ENCODE data around the gene TPO. TPM values are rescaled to one million over a fixed set of nuclear protein-coding genes. Genes with fewer than 3 reads are reported as not detected.

TPO gene
- total RNA-seq, 1 experiment from 2014 or later, result not detected

- no peak for DNase-seq (ENCODE audit: low spot score)
- TF ChIP-seq ZBTB21 (CRISPR knock-in tag; IDR thresholded peaks at IDR 0.05; ENCODE audit: borderline replicate concordance) (no peak), CREM (CRISPR knock-in tag; IDR thresholded peaks at IDR 0.05) (no peak), HMGA2 (CRISPR knock-in tag; IDR thresholded peaks at IDR 0.05) (no peak), KAT7 (CRISPR knock-in tag; IDR thresholded peaks at IDR 0.05; ENCODE audit: borderline replicate concordance) (no peak), ETV6 (CRISPR knock-in tag; IDR thresholded peaks at IDR 0.05) (no peak)
- TF ChIP-seq, protein P1, sequence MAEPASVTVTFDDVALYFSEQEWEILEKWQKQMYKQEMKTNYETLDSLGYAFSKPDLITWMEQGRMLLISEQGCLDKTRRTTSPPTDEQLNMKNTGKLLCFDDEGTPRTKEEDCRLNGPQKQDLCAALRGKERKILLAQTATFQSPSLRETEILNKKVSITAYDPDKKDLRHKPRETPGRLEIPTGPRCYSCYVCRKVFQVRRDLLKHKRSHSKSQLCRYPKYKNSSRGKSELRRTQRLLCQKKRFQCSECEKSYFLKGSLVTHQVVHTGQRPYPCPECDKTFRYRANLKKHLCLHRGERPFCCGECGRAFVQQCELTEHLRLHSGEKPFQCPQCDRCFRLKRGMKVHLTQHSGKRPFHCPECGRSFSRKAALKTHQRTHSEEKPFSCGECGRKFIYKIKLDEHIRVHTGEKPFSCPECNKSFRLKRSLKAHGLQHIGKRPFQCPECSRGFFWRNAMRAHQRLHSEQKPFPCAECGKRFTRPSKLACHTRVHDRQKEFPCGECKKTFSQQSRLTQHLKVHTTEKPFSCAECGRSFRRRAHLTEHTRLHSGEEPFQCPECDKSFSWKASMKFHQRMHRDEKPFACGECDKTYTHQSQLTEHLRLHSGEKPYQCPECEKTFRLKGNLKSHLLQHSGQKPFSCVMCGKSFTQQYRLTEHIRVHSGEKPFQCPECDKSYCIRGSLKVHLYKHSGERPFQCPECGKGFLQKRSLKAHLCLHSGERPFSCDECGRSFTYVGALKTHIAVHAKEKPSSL (CRISPR knock-in tag; conservative IDR thresholded peaks at IDR 0.05), result no peak
Observed at GRCh38 chr2:1556286-1556685, 143.0 kb downstream of the TPO start.

GRCh38 chr2:1556776-1557466 lies 143.7 kb downstream of the TPO start:
- CTCF ChIA-PET, result interaction anchor here (1.1 kb wide), 1 partner anchor 10 kb away, joined by 4 read pairs; no protein-coding TSS in a partner anchor
- H3K9me3 Mint-ChIP-seq, result no peaks in the 10 kb centered on the region
- no peaks in the 10 kb centered on the region; the same call in 1 of the 2 replicates for H3K27me3 Mint-ChIP-seq (ENCODE audit: low read depth)
- no peak for DNase-seq (ENCODE audit: low spot score)
- POLR2A ChIA-PET, result no interaction called here
- H3K4me1 Mint-ChIP-seq, result peaks cover 13% of the 10 kb centered on the region
- H3K4me3 Mint-ChIP-seq, result no peak overlapping the region
- no peaks in the 10 kb centered on the region for H3K36me3 Mint-ChIP-seq
- no peak for ATAC-seq
- no peak overlapping the region for H3K27ac Mint-ChIP-seq
- no peak for TF ChIP-seq ELF4 (CRISPR knock-in tag; IDR thresholded peaks at IDR 0.05; ENCODE audit: low read depth)

More at GRCh38 chr2:1556286-1556685, 143.0 kb downstream of the TPO start:
- CTCF ChIA-PET, result interaction anchor here (1.1 kb wide), 1 partner anchor 10 kb away, joined by 4 read pairs; no protein-coding TSS in a partner anchor
- Mint-ChIP-seq H3K9me3 (no peaks in the 10 kb centered on the region), H3K27me3 (ENCODE audit: low read depth) (no peaks in the 10 kb centered on the region; the same call in 1 of the 2 replicates), H3K36me3 (no peaks in the 10 kb centered on the region), H3K4me1 (peaks cover 11% of the 10 kb centered on the region), H3K27ac (no peak overlapping the region), H3K4me3 (no peak overlapping the region)
- ATAC-seq, result no peak
- POLR2A ChIA-PET, result no interaction called here

DNA sequence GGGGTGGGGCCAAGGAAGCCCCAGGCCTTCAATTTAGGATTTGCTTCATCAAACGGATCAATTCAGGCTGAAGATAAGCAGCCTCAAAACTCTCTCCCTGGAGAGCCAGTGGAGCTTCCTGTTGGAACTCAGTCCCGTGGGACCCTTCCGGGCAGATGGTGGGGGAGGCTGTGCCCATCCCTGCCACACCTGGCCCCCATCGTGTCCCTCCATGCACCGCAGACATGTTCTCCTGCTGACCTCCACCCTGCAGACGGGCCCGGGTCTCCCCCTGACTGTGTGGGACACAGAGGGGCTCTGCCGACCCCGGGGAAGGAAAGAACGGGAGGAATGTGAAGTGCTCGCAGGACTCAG lies 144.2 kb downstream of the TPO start:
- no peak for ATAC-seq
- ChIA-PET POLR2A (interaction anchor here (0.8 kb wide), 1 partner anchor 86 kb away, joined by 6 read pairs; no protein-coding TSS in a partner anchor), CTCF (interaction anchor here (1.1 kb wide), 1 partner anchor 11 kb away, joined by 4 read pairs; no protein-coding TSS in a partner anchor)
- H3K27ac Mint-ChIP-seq, result no peak overlapping the region
- H3K27me3 Mint-ChIP-seq (ENCODE audit: low read depth), result no peaks in the 10 kb centered on the region
- no peaks in the 10 kb centered on the region for H3K36me3 Mint-ChIP-seq
- no peak for DNase-seq (ENCODE audit: low spot score)
- peaks cover 14% of the 10 kb centered on the region for H3K4me1 Mint-ChIP-seq
- H3K4me3 Mint-ChIP-seq, result no peak overlapping the region
- H3K9me3 Mint-ChIP-seq, result no peaks in the 10 kb centered on the region
- TF ChIP-seq, protein P2, sequence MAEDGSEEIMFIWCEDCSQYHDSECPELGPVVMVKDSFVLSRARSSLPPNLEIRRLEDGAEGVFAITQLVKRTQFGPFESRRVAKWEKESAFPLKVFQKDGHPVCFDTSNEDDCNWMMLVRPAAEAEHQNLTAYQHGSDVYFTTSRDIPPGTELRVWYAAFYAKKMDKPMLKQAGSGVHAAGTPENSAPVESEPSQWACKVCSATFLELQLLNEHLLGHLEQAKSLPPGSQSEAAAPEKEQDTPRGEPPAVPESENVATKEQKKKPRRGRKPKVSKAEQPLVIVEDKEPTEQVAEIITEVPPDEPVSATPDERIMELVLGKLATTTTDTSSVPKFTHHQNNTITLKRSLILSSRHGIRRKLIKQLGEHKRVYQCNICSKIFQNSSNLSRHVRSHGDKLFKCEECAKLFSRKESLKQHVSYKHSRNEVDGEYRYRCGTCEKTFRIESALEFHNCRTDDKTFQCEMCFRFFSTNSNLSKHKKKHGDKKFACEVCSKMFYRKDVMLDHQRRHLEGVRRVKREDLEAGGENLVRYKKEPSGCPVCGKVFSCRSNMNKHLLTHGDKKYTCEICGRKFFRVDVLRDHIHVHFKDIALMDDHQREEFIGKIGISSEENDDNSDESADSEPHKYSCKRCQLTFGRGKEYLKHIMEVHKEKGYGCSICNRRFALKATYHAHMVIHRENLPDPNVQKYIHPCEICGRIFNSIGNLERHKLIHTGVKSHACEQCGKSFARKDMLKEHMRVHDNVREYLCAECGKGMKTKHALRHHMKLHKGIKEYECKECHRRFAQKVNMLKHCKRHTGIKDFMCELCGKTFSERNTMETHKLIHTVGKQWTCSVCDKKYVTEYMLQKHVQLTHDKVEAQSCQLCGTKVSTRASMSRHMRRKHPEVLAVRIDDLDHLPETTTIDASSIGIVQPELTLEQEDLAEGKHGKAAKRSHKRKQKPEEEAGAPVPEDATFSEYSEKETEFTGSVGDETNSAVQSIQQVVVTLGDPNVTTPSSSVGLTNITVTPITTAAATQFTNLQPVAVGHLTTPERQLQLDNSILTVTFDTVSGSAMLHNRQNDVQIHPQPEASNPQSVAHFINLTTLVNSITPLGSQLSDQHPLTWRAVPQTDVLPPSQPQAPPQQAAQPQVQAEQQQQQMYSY (CRISPR knock-in tag; IDR thresholded peaks at IDR 0.05), result no peak
- TF ChIP-seq GRHL2 (CRISPR knock-in tag; IDR thresholded peaks at IDR 0.05; ENCODE audit: insufficient replicate concordance, severe bottlenecking) (no peak), ERG (CRISPR knock-in tag; IDR thresholded peaks at IDR 0.05) (no peak), USF2 (CRISPR knock-in tag; IDR thresholded peaks at IDR 0.05) (no peak), SOX15 (CRISPR knock-in tag; IDR thresholded peaks at IDR 0.05) (no peak), CTCF (IDR thresholded peaks at IDR 0.05) (no peak), NFE2L1 (CRISPR knock-in tag; IDR thresholded peaks at IDR 0.05) (no peak)
- TF ChIP-seq, protein P3, sequence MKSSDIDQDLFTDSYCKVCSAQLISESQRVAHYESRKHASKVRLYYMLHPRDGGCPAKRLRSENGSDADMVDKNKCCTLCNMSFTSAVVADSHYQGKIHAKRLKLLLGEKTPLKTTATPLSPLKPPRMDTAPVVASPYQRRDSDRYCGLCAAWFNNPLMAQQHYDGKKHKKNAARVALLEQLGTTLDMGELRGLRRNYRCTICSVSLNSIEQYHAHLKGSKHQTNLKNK (CRISPR knock-in tag; IDR thresholded peaks at IDR 0.05), result no peak
- TF ChIP-seq, protein P4, sequence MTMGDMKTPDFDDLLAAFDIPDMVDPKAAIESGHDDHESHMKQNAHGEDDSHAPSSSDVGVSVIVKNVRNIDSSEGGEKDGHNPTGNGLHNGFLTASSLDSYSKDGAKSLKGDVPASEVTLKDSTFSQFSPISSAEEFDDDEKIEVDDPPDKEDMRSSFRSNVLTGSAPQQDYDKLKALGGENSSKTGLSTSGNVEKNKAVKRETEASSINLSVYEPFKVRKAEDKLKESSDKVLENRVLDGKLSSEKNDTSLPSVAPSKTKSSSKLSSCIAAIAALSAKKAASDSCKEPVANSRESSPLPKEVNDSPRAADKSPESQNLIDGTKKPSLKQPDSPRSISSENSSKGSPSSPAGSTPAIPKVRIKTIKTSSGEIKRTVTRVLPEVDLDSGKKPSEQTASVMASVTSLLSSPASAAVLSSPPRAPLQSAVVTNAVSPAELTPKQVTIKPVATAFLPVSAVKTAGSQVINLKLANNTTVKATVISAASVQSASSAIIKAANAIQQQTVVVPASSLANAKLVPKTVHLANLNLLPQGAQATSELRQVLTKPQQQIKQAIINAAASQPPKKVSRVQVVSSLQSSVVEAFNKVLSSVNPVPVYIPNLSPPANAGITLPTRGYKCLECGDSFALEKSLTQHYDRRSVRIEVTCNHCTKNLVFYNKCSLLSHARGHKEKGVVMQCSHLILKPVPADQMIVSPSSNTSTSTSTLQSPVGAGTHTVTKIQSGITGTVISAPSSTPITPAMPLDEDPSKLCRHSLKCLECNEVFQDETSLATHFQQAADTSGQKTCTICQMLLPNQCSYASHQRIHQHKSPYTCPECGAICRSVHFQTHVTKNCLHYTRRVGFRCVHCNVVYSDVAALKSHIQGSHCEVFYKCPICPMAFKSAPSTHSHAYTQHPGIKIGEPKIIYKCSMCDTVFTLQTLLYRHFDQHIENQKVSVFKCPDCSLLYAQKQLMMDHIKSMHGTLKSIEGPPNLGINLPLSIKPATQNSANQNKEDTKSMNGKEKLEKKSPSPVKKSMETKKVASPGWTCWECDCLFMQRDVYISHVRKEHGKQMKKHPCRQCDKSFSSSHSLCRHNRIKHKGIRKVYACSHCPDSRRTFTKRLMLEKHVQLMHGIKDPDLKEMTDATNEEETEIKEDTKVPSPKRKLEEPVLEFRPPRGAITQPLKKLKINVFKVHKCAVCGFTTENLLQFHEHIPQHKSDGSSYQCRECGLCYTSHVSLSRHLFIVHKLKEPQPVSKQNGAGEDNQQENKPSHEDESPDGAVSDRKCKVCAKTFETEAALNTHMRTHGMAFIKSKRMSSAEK (CRISPR knock-in tag; IDR thresholded peaks at IDR 0.05; ENCODE audit: borderline replicate concordance), result no peak
